ENCODE data around the gene MTERF1. TPM values are rescaled to one million over a fixed set of nuclear protein-coding genes. Genes with fewer than 3 reads are reported as not detected.
A peak's percentile ranks its signal among the peaks of the same experiment; 100 is the strongest.

Gene MTERF1
- total RNA-seq, 2 donors from 2014 or later = 15.5 to 17.5 TPM

- no peak overlapping the region for H3K27ac ChIP-seq (ENCODE audit: low read depth, low read length)
- no peak for DNase-seq
- peaks cover 21% of the 10 kb centered on the region for H3K9me3 ChIP-seq (ENCODE audit: control insufficient read depth, low read length)
- Mint-ChIP-seq H3K9me3 (peaks cover 28% of the 10 kb centered on the region), H3K36me3 (ENCODE audit: low read depth) (no peaks in the 10 kb centered on the region), H3K4me3 (no peak overlapping the region), H3K4me1 (peaks cover 19% of the 10 kb centered on the region), H3K27me3 (ENCODE audit: insufficient read depth) (peaks cover 19% of the 10 kb centered on the region), H3K27ac (no peak overlapping the region)
- no peaks in the 10 kb centered on the region for H3K36me3 ChIP-seq (ENCODE audit: control insufficient read depth, insufficient read depth, low read length)
- H3K4me3 ChIP-seq (ENCODE audit: low read length) = no peak overlapping the region
- no peak for TF ChIP-seq CTCF (conservative IDR thresholded peaks at IDR 0.05)
- peaks cover 4% of the 10 kb centered on the region for H3K4me1 ChIP-seq (ENCODE audit: control insufficient read depth, insufficient read depth, low read length)
- no peak overlapping the region for H3K9ac ChIP-seq (ENCODE audit: extremely low read depth, low read length, poor library complexity, severe bottlenecking)
- no peaks in the 10 kb centered on the region for H3K27me3 ChIP-seq (ENCODE audit: control insufficient read depth, insufficient read depth, low read length, poor library complexity, severe bottlenecking)
- WGBS, 2 experiments (ENCODE audit: insufficient coverage in 1 of 2, insufficient read length in 1 of 2) = 92 to 100% methylated on average over 2 of the region's 2 CpGs
These were observed 36.7 kb downstream of the MTERF1 start for GRCh38 chr7:91843831-91844230.

DNA sequence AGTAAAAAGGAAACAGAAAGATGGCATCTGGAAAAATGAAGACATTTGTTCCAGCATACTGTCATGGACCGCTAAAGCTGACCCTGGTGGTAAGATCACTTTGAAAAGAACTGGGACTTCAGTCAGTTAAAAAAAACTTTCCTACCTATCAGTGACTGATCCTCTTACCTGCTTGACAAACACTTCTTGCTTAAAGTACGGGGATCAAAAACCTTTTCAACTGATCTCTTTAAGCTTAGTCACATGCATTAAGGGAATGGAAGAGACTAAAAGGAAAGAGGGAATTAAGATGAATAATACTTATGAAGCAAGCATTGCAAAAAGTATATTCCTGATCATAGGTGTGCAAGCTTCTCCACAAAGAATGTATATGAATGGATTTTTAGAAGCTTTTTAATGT lies 42.1 kb downstream of the MTERF1 start:
- H3K27ac ChIP-seq (ENCODE audit: low read depth, low read length) = no peak overlapping the region
- Mint-ChIP-seq H3K9me3 (peaks cover 21% of the 10 kb centered on the region), H3K36me3 (ENCODE audit: low read depth) (no peaks in the 10 kb centered on the region), H3K27ac (no peak overlapping the region), H3K27me3 (ENCODE audit: insufficient read depth) (peaks cover 32% of the 10 kb centered on the region), H3K4me3 (no peak overlapping the region), H3K4me1 (peaks cover 16% of the 10 kb centered on the region)
- H3K9ac ChIP-seq (ENCODE audit: extremely low read depth, low read length, poor library complexity, severe bottlenecking) = no peak overlapping the region
- no peak for TF ChIP-seq CTCF (conservative IDR thresholded peaks at IDR 0.05)
- peaks cover 21% of the 10 kb centered on the region for H3K9me3 ChIP-seq (ENCODE audit: control insufficient read depth, low read length)
- 83 to 86% methylated on average over 1 to 2 of the region's 2 CpGs for whole genome bisulfite sequencing, 2 experiments (ENCODE audit: insufficient coverage in 1 of 2, insufficient read length in 1 of 2)
- no peaks in the 10 kb centered on the region for H3K4me1 ChIP-seq (ENCODE audit: control insufficient read depth, insufficient read depth, low read length)
- no peaks in the 10 kb centered on the region for H3K27me3 ChIP-seq (ENCODE audit: control insufficient read depth, insufficient read depth, low read length, poor library complexity, severe bottlenecking)
- H3K4me3 ChIP-seq (ENCODE audit: low read length) = no peak overlapping the region
- DNase-seq = no peak
- H3K36me3 ChIP-seq (ENCODE audit: control insufficient read depth, insufficient read depth, low read length) = no peaks in the 10 kb centered on the region

DNA sequence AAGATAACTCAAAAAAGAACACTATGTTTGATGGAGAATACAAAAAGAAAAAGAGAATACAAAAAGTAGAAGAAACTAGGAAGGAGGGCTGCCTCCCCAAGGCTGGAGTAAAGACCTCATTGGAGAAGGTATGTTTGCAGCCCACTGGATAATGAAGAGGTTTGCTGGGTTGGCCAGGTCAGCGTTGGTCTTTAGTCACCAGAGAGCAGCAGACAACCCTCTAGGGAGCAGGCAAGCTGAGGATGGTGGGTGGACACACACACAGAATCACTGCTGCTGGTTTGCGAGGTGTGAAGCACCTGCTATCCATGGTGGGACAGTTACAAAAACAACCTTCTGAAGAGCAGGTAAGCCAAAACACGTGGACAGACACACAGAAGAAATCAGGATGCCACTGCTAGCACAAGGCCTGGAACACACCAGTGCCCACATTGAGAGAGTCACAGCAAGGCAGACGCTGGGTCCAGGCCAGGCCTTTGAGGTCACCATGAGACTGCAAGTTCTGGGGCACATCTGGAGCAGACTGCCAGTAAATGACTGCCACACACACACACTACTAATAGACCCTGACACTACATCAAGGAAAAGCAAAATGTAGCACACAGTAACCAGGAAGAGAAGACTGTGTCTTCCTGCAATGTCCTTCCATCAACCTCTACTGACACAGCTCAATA lies 43.0 kb downstream of the MTERF1 start:
- Histone ChIP-seq H3K4me1 (ENCODE audit: control insufficient read depth, insufficient read depth, low read length) (no peaks in the 10 kb centered on the region), H3K9me3 (ENCODE audit: control insufficient read depth, low read length) (peaks cover 15% of the 10 kb centered on the region), H3K36me3 (ENCODE audit: control insufficient read depth, insufficient read depth, low read length) (no peaks in the 10 kb centered on the region), H3K27me3 (ENCODE audit: control insufficient read depth, insufficient read depth, low read length, poor library complexity, severe bottlenecking) (no peaks in the 10 kb centered on the region), H3K27ac (ENCODE audit: low read depth, low read length) (no peak overlapping the region), H3K9ac (ENCODE audit: extremely low read depth, low read length, poor library complexity, severe bottlenecking) (no peak overlapping the region), H3K4me3 (ENCODE audit: low read length) (no peak overlapping the region)
- H3K9me3 Mint-ChIP-seq = peaks cover 19% of the 10 kb centered on the region
- H3K27ac Mint-ChIP-seq = no peak overlapping the region
- no peaks in the 10 kb centered on the region for H3K36me3 Mint-ChIP-seq (ENCODE audit: low read depth)
- no peak overlapping the region for H3K4me3 Mint-ChIP-seq
- DNase-seq = peak; percentile 52
- peaks cover 36% of the 10 kb centered on the region for H3K27me3 Mint-ChIP-seq (ENCODE audit: insufficient read depth)
- 86 to 94% methylated on average over 2 to 4 of the region's 4 CpGs for WGBS, 2 experiments (ENCODE audit: insufficient coverage in 1 of 2, insufficient read length in 1 of 2)
- TF ChIP-seq CTCF (conservative IDR thresholded peaks at IDR 0.05) = no peak
- peaks cover 16% of the 10 kb centered on the region for H3K4me1 Mint-ChIP-seq
